ENCODE results near the gene TXNRD2.
"Not testable (repeated sequence)": the region's sequence is repeated elsewhere in the genome, so short reads cannot be mapped to it uniquely, and the experiment has no call there.

TXNRD2 gene

DNA sequence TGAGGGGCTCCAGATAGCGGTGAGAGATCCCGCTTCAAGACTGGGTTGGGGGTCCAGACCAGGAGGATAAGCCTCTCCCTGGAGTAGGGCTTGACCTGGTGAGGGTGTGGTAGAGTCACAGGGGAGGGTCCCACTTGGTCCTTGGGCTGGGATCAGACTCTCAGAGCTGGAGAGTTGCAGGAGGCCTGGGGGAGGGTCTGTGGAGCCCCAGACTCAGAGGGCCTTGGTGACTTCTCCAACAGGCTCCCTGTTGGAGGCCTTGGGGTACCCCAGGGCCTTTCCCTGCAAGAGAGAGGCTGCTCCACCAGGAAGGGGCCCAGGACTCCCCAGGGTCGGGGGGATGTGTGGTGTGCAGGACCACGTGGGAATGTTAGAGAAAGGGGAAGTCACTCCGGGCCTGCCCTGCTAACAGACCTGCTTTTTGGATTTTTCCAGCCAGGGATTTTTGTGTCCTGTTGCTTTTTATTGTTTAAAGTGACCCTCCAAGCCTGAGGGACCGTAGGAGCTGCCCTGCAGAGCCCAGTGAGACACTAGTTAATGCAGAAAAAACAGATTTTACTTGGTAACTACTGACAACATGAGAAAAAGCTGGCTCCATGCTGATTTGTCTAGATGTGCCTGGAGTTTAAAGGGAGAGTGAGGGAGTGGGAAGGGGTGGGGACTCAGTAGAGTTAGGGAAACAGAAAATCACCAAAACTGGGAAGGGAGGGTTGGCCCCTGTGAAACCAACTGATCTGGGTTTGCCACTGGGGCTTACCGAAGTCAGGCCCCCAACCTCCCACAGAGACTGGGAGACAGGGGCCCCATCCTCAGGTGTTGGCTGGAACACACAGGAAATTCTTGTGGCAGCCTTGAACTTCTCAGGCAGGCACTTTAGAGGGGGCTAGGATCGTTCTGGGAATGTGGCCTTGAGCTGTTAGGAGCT, 801 bp upstream of the TXNRD2 start:
- peak; percentile 25 to 43 for DNase-seq

DNA sequence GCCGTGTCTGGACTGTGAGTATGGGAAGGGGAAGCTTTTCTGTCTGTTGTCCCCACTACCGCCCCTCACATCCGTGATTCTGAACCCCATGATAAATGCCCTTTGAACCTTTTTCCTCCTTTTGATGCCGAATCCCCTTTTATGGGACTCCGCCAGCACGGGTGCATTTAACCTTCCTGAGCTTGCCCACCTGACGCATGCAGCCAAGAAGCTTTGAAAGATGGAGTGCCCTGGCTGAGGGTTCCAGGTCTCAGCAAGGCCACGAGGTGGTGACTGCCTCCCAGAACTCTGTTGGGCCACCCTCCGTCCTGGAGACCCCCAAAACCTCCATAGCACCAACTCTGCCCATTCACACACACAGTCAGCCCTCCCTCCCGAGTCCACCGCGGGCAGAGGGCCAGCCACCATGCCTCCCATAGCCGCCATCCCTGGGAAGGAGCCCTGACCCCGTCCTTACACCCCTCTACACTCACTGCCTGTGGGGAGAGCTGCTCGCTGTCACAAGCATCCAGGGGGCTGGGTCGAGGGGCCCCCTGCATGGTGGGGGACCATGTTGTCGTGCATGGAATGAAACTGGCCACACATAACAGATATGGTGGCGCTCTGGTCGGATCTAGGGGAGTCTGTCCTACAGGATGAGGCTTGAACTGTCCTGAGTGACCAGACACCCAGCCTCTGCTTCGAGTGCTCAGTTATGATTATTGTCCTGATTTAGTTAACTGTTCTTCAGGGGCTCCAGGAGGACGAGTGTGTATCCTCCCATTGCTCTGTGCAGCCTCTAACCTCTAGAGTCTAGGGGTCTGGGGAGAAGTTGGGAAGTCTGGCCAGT, 868 bp downstream of the TXNRD2 start:
- DNase-seq, result no peak

DNA sequence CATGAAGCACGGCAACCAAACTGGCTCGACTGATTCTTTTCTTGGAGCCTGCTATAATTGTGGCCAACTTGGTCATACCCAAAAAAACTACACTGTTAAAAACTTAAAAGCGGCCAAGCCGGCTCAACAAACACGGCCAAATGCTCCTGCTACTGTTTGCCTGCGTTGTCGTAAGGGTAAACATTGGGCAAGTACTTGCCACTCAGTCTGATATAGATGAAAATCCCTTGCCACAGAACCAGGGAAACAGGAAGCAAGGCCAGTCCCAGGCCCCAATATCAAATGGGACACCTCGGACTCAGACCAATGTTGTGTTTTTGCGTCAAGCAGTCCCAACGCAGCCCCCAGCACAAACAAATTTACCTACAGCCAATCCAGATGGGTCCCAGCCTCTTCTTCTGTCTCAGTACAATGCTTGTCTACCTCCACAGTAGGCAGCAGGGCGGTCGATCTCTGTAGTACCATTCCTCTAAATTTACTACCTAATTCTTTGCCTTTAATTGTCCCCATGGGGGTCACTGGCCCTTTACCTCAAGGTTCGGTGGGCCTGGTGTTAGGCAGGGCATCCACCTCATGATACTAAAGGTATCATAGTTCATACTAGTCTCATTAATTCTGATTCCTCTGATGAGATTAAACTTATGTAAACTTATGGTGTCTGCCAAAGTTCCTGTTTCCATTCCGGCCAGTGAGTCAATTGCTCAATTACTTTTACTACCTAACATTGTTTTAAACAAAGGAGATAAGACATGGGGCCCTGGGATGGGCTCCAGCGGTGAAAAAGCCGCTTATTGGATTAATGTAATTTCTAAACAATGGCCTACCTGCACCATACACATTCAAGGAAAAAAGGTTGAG, 3.8 kb downstream of the TXNRD2 start:
- DNase-seq, result no peak

DNA sequence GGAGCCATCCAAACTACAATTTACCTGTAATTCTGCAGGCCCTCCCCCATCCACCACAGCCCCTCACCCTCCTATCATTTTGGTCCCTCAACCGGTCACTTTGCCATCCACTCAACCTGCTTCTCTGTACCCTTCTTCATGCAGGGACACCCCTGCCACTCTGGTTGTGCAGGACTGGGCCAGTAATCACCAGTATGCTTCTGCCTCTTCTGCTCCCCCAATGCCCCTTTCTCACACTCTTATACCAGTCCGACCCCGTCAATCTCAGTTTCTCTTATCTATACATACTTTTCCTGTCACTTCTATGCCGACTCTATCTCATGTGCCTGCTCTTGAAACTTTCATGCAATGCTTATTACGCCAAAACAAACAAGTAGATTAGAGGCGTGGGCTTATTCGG, 5.1 kb downstream of the TXNRD2 start:
- DNase-seq, result no peak

DNA sequence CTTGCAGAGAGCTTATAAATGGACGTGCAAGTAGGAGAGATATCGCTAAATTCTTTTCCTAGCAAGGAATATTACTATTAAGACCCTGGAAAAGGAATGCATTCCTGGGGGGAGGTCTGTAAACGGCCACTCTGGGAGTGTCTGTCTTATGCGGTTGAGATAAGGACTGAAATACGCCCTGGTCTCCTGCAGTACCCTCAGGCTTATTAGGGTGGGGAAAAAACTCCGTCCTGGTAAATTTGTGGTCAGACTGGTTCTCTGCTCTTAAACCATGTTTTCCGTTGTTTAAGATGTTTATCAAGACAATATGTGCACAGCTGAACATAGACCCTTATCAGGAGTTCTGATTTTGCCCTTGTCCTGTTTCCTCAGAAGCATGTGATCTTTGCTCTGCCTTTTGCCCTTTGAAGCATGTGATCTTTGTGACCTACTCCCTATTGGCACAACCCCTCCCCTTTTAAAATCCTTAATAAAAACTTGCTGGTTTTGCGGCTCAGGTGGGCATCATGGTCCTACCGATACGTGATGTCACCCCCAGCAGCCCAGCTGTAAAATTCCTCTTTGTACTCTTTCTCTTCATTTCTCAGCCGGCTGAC, 6.4 kb downstream of the TXNRD2 start:
- not testable (repeated sequence) for DNase-seq

DNA sequence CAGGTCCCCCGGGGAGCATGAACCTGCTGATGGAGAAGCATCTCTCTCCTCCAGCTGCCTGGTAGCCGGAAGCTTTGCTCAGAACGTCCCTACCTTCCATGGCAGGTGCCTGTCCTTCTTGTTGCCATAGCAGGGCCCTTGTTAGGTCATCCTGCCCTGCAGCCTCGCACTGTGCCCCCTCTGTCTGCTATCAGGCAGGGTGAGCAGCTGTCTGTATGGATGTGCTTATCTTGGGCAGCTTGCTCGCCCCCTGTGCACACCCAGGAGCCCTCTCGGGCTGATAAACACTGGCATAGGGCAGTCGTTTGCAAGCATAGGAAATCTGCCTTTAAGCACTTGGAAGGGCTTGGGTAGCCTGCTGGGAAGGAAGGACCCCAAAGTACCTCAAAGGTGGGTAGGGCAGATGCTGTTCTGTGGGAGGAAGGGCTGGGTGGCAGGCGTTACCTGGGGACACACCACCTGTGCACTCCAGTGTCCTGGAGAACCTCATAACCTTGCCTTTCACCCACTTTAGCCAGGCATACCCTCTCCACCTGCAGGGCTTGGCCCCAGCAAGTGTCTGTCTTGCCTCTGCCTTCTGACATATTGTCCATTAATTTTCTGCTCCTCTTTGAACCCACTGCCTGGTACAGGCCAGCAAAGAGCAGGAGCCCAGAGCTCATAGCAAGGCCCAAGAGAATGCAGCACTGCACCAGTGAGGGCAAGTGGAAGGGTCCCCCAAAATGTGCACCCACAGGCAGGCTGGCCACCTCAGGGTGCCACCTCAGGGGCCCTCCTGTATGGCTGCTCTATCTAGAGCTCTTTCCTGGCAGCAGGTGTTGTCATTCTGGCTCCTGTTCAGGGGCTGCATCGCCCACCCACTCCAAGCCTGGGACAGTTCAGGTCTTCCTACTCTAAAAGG, 8.0 kb downstream of the TXNRD2 start:
- DNase-seq, result no peak

DNA sequence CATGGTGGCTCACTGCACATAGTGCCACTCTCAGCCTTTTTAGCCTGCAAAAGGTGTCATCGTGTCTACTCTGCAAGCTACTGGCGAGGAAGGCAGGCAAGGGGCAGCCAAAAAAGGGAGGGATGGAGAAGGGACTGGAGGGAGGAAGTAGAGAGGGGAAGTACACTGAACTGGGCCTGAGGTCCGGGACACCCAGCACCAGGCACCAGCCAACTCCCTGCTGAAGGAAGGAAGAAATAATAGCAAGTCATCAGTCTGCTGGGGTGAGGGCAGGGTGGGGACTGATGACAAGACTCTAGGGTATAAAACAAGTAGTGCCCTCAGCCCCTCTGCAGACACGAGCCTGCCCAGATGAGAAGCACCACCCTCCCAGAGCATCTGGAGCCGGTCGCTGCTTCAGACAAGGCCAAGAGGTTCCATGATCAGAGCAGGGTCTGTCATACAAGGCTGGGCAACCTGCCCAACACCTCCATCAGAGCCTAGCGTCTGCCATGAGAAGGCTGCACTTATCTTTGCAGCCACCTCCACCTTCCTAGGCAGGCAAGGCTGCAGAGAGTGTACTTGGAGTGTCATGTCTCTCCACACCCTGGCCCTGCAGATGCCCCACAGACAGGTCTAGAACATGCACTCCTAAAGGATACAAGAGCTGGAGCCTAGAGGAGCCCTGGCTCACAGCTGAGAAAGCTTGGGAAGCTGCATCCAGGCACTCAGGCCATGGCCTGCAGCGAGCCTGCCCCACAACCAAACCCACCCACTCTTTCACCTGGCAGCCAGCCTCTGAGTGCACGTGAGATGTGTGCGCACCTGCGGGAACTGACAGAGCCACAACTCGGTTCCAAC, 9.0 kb downstream of the TXNRD2 start:
- DNase-seq, result no peak

DNA sequence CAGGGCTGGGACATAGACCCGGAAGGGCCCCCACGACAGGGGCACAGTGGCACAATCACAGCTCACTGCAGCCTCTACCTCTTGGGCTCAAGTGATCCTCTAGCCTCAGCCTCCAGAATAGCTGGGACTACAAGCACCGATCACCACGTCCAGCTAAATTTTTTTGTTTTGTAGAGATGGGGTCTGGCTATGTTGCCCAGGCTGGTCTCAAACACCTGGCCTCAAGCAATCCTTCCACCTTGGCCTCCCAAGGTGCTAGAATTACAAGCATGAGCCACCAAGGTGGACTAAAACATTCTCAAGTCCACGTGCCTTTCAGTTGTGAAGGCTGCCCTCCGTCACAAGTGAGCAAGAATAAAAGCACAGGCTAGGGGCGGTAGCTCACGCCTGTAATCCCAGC, 10.1 kb downstream of the TXNRD2 start:
- no peak for DNase-seq

DNA sequence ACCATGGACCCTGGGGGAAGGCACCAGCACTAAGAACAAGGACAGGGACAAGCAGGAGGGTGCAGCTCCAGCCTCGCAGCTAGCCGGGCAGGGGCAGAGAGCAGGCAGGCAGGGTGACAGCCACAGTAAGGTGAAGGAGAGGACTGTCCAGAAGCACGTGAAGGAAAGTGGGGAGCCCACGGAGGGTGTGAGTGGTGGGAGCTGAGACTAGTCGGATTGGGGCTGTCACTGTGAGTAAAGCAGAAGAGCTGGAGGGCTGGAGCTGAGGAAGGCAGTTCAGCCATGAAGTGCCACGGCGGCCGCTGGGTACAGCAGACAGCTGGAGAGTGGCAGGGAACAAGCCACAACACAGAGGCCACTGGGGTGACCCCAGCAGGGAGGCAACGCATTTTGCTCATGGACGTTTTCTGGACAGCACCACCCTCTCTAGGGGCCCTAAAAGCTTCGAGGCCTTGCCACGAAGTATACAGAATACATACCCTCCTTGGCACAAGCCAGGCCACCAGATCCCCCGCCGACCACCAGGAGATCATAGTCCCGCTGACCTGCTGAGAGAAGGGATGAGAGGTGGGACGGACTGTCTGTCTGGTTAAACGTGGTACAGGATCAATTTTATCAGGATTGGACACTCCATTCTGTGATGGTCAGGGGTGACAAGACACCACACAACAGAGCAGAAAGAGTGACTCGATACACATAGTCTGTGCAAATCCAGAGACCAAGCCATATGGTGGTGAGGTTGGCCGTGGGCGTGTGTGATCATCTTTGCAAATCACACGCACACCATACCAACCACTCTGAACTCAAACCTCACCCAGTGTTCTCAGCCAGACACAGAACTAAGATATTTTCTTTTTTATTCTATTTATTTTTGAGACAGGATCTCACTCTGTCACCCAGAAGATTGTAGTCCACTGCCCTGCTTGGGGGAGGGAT, 10.8 kb downstream of the TXNRD2 start:
- no peak for DNase-seq

DNA sequence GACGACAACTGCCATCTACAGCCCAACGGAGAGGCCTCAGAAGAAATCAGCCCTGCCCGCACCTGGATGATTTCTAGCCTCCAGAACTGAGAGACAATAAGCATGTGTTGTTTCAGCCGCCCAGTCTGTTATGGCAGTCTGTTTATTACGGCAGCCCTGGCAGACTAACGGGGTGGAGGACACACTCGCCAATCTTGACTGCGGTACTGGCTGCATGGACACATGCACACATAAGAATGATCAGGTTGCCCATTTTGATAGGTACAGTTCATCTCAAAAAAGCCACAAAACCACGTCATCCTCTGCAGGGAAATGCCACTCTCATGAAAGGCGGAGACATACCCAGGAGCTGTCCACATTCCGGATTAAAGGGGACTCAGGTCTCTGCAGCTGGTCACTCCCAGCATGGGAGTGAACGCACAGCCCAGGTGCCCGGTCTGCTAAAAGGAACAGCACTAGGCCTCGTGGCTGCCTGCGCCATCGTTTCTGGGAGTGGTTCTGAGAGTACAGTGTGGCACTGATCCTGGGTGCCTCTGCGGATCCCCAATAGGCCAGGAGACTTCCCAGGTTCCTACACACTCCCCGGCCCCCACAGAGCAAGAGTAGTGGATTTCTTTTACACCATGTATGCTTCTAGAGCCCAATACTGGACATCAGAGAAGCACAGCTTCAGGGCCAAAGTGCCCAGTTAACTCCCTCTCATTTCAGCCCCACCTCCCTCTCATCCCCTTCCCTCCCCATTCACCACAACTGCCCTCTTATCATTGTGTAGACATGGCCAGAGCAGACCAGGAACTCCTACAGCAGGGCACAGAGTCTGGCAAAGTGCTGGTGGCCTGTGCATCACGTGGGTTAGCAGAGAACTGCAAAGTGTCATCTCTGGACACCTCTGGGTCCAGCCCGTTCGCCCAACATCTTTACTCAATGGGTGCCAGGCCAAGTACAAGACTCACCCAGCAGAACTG, 11.8 kb downstream of the TXNRD2 start:
- no peak for DNase-seq

DNA sequence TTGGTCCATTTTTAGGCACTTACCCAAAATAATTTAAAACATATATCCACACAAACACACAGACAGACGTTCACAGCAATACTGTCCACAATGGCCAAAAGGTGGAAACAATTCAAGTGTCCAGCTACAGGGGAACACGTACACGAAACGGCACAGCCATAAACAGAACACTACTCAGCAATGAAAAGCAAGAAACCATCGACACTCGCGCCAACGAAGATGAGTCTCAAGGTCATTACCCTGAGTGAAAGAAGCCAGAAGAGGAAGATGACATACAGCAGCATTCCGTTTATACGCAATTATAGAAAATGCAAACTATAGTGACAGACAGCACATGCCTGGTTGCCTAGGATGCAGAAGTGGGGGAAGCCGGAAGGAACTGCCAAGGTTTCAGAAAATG, 13.4 kb downstream of the TXNRD2 start:
- DNase-seq, result no peak

DNA sequence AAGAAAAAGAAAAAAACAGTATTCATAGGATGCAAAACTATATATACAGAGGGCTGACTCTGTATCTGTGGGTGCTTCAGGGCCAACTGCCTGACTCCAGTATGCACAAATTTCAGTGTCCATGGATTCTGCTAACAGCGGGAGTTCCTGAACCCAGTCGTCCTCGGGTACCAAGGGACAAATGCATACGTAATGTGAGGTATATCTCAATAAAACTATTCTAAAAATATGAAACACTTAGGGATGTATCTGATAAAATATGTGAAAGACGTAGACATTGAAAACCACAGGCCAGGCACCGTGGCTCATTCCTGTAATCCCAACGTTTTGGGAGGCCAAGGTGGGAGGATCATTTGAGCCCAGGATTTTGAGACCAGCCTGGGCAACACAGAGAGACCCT, 13.9 kb downstream of the TXNRD2 start:
- no peak for DNase-seq

DNA sequence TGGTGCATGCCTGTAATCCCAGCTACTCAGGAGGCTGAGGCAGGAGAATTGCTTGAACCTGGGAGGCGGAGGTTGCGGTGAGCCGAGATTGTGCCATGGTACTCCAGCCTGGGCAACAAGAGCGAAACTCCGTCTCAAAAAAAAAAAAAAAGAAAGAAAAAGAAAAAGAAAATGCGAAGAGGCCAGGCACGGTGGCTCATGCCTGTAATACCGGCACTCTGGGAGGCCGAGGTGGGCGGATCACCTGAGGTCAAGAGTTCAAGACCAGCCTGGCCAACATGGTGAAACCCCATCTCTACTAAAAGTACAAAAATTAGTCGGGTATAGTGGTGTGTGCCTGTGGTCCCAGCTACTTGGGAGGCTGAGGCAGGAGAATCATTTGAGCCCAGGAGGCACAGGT, 15.6 kb downstream of the TXNRD2 start:
- DNase-seq, result not testable (repeated sequence)

DNA sequence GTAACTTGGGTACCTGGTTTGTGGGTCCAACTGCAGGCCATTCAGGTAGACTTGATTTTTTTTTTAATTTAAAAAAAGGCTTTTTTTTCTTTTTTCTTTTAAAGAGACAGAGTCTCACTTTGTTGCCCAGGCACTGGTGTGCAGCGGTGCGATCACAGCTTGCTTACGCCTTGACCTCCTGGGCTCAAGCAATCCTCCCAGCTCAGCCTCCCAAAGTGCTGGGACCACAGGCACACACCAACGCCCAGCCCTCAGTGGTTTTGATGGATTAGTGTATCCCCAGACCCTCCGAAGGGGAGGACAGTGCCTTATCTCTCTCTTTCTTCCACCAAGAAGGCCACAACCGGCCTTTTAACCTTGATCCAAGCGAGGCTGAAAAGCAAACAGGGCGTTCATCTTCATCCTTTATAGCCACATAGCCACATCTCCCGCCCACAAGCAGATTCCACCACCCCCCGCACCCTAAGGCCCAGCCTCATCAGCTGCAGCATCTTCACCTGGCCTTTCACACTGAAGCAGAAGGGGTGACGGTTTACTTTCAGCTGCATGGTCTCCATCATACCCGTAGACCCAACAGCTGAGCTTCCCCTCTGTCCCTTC, 17.6 kb downstream of the TXNRD2 start:
- no peak for DNase-seq

DNA sequence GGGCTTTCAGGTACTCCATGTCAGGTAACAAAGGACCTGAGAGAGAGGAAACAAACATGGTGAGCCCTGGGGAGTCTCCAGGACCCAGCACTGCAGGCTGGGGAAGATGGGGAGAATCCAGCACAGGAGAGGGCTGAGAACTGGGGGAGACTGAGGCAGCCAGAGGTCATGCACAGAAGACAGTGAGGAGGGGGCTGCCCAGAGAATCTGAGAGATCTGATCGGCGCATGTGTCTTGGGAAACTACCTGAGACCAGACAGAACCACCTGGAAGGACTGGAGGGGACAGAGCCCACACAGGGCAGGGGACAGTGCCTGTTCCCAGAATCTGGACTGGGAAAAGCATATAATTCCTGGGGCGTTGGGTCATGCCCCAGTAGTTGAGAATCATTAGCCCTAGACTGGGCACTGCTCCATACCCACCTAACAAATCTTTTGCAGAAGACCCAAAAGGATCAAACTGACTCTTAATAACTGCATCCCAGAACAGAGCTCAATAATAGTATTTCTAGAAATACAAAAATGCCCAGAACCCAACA, 20.0 kb downstream of the TXNRD2 start:
- no peak for DNase-seq

DNA sequence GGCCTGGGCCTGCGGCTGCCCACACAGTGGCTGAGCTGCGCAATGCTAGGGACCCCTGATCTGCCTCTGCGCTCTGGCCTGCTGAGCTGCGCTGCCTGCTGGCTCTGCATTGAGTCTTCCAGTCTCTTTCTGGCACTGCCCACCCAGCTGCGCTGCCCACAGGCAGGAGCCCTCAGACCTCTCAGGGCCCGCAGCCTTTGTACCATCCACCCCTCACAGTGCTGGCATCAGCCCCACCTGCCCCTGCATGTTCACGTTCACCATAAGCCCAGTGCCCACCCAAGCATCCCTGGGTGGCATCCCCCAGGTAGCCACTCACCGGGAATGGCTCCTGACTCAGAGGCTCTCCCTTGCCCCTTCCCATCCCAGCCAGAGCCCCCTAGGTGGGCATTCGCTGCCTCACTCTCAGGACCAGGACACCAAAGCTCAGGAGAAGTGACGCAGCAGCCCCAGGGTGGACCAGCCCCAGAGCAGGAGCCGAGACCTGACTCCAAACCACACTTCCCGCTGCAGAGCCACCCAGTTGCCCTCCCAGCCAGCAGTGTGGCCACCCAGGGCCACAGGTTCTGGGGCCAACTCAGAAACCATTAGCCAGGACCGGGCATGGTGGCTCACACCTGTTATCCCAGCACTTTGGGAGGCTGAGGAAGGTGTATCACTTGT, 21.8 kb downstream of the TXNRD2 start:
- DNase-seq, result no peak
